K562 (cell line): ENCODE measurements around the gene SURF4. TPM values are rescaled to one million over a fixed set of nuclear protein-coding genes. Genes with fewer than 3 reads are reported as not detected.

Source experiments
- ATAC-seq: fragments of 200-7000 bp; cut with Tn5 transposase; 3 replicates; pipeline ENCODE4 v1.9.1; 2020; ENCODE audit warnings: moderate library complexity
- BruUV-seq: library from RNA; stranded (reverse); fragments of 400-500 nt; replicated peaks from 2 replicates; lab custom pipeline; 2021; lab: Mats Ljungman, UMichigan
- CTCF ChIA-PET: fragments of 300-600 bp; formaldehyde crosslinking; extraction: SDS; loops from one replicate; lab custom pipeline; 2021; ENCODE audit warnings: low intra/inter-chr PET ratio; lab: Yijun Ruan, JAX
- POLR2A ChIA-PET: fragments of 300-600, 350-650 bp; sonication (Branson Sonifier 250); formaldehyde crosslinking; extraction: SDS; loops from one replicate; lab custom pipeline; 2021; ENCODE audit warnings: antibody characterized with exemption, inconsistent platforms; lab: Yijun Ruan, JAX
- DNase-seq, 4 experiments: peaks; one replicate each; pipeline versions ENCODE4 v3.0.0 to v3.0.0-alpha.2; 2011 to 2018; ENCODE audit warnings: low spot score in 3 of 4, mixed read lengths in 3 of 4; ENCODE audit errors: extremely low read depth in 1 of 4
- FAIRE-seq: peaks from 2 replicates; lab custom pipeline; 2011; peaks lifted over from hg19 to GRCh38; lab: Jason Lieb, UNC
- H2AFZ ChIP-seq: 2 replicates; pipeline ENCODE4 v1.6.0; 2011; ENCODE audit warnings: low read depth, low read length, control low read depth, inconsistent platforms
- H3K27ac ChIP-seq: fragments of 200-600 bp; 3 replicates; pipeline ENCODE4 v1.8.0; 2011; ENCODE audit warnings: low read depth, mild to moderate bottlenecking, control low read depth, inconsistent platforms, low read length, moderate library complexity, mixed read lengths; ENCODE audit errors: extremely low read depth
- H3K27me3 ChIP-seq, 2 experiments: fragments of 300-600 bp in 1 of 2; 2 replicates in 1 of 2; 3 replicates in 1 of 2; pipeline versions ENCODE4 v1.6.0 to v1.8.0; 2011; ENCODE audit warnings: inconsistent platforms in 2 of 2, low read length in 2 of 2, mild to moderate bottlenecking in 1 of 2, mixed read lengths in 1 of 2, moderate library complexity in 1 of 2; ENCODE audit not compliant: control insufficient read depth in 2 of 2, insufficient read depth in 2 of 2
- H3K36me3 ChIP-seq: fragments of 300-600 bp; 3 replicates; pipeline ENCODE4 v1.8.0; 2011; ENCODE audit warnings: mild to moderate bottlenecking, low read length, inconsistent platforms; ENCODE audit not compliant: control insufficient read depth, insufficient read depth
- H3K4me1 ChIP-seq, 2 experiments: fragments of 200-600 bp in 1 of 2; replicated peaks in 1 of 2; 2 replicates in 1 of 2; 3 replicates in 1 of 2; pipeline versions ENCODE4 v1.5.1 to v1.8.0; 2011; ENCODE audit warnings: inconsistent platforms in 2 of 2, low read length in 2 of 2, mild to moderate bottlenecking in 1 of 2, mixed read lengths in 1 of 2, moderate library complexity in 1 of 2; ENCODE audit not compliant: control insufficient read depth in 2 of 2, insufficient read depth in 2 of 2
- H3K4me2 ChIP-seq: 2 replicates; pipeline ENCODE4 v1.6.1; 2011; ENCODE audit warnings: low read length, control low read depth, inconsistent platforms, mixed read lengths; ENCODE audit not compliant: insufficient read depth
- H3K4me3 ChIP-seq: fragments of 200-600 bp; sonication (generic), shearing (Covaris generic); 2 replicates; pipeline ENCODE4 v1.5.1; 2016; ENCODE audit warnings: control low read depth, inconsistent platforms
- H3K79me2 ChIP-seq: fragments of 200-600 bp; 3 replicates; pipeline ENCODE4 v1.8.0; 2011; ENCODE audit warnings: low read length, inconsistent platforms; ENCODE audit not compliant: control insufficient read depth, insufficient read depth
- H3K9ac ChIP-seq, 2 experiments: 2 replicates each; pipeline versions ENCODE4 v1.6.0 to v1.6.1; 2011; ENCODE audit warnings: low read depth in 2 of 2, low read length in 2 of 2, control low read depth in 1 of 2, inconsistent platforms in 1 of 2, mild to moderate bottlenecking in 1 of 2, mixed read lengths in 1 of 2; ENCODE audit not compliant: insufficient read depth in 1 of 2
- H3K9me1 ChIP-seq: one replicate; pipeline ENCODE4 v1.6.0; 2011; ENCODE audit warnings: inconsistent platforms, mild to moderate bottlenecking, low read length, moderate library complexity; ENCODE audit not compliant: control insufficient read depth, insufficient read depth
- H3K9me3 ChIP-seq: replicated peaks from 2 replicates; pipeline ENCODE4 v1.5.1; 2011; ENCODE audit warnings: low read depth, low read length, inconsistent platforms; ENCODE audit not compliant: control insufficient read depth, insufficient read depth
- H4K20me1 ChIP-seq: replicated peaks from 2 replicates; pipeline ENCODE4 v1.6.1; 2011; ENCODE audit warnings: low read length, inconsistent platforms, mixed read lengths; ENCODE audit not compliant: control insufficient read depth, insufficient read depth
- CCNT2 ChIP-seq: IDR thresholded peaks from 2 replicates; pipeline ENCODE4 v1.6.1; 2011; ENCODE audit warnings: borderline replicate concordance, low read depth, mild to moderate bottlenecking, moderate library complexity, mixed read lengths, low read length; ENCODE audit not compliant: insufficient read length; ENCODE audit errors: extremely low read depth
- CEBPB ChIP-seq: fragments of 450-650 bp; IDR thresholded peaks from 2 replicates; pipeline ENCODE4 v1.6.1; 2016; ENCODE audit warnings: missing genetic modification characterization, missing compliant biosample characterization
- CEBPG ChIP-seq, 3 experiments: fragments of 200-800 bp in 1 of 3; sonication (Bioruptor generic) in 1 of 3; sonication (generic) in 1 of 3; formaldehyde crosslinking in 1 of 3; IDR thresholded peaks in 2 of 3; conservative IDR thresholded peaks in 1 of 3; 2 replicates each; pipeline versions ENCODE4 v1.6.1 to v1.8.0; 2016 to 2022; ENCODE audit warnings: missing compliant biosample characterization in 2 of 3, missing genetic modification characterization in 2 of 3, mild to moderate bottlenecking in 1 of 3, missing genetic modification reagents in 1 of 3
- CTBP1 ChIP-seq: fragments of 450-650 bp; IDR thresholded peaks from 2 replicates; pipeline ENCODE4 v1.6.1; 2016; ENCODE audit warnings: borderline replicate concordance
- EHMT2 ChIP-seq: fragments of 450-650 bp; IDR thresholded peaks from 2 replicates; pipeline ENCODE4 v1.6.1; 2018; ENCODE audit warnings: antibody characterized with exemption
- MEIS2 ChIP-seq: fragments of 450-650 bp; IDR thresholded peaks from 2 replicates; pipeline ENCODE4 v1.6.1; 2014; ENCODE audit warnings: mild to moderate bottlenecking; ENCODE audit not compliant: partially characterized antibody
- MNT ChIP-seq, 2 experiments: fragments of 450-650 bp; conservative IDR thresholded peaks; 2 replicates each; pipeline ENCODE4 v1.6.1; 2017; ENCODE audit warnings: mild to moderate bottlenecking in 2 of 2, moderate library complexity in 2 of 2
- NCOA6 ChIP-seq: fragments of 450-650 bp; IDR thresholded peaks from 2 replicates; pipeline ENCODE4 v1.6.1; 2017; ENCODE audit warnings: mild to moderate bottlenecking
- NFATC3 ChIP-seq: fragments of 450-650 bp; IDR thresholded peaks from 2 replicates; pipeline ENCODE4 v1.6.1; 2017; ENCODE audit warnings: mild to moderate bottlenecking
- NFXL1 ChIP-seq: fragments of 450-650 bp; formaldehyde crosslinking; IDR thresholded peaks from 2 replicates; pipeline ENCODE4 v1.4.0; 2021; ENCODE audit warnings: mild to moderate bottlenecking
- NR0B1 ChIP-seq: fragments of 450-650 bp; IDR thresholded peaks from one replicate; pipeline ENCODE4 v1.6.1; 2018; ENCODE audit warnings: mild to moderate bottlenecking, moderate library complexity; ENCODE audit not compliant: partially characterized antibody
- PTBP1 ChIP-seq: fragments of 200-400 bp; formaldehyde crosslinking; IDR thresholded peaks from 2 replicates; pipeline ENCODE4 v1.6.1; 2017; ENCODE audit warnings: low read depth, low read length
- RB1 ChIP-seq: fragments of 450-650 bp; IDR thresholded peaks from 2 replicates; pipeline ENCODE4 v1.6.1; 2017; ENCODE audit warnings: low read depth, mild to moderate bottlenecking
- RBFOX2 ChIP-seq: fragments of 200-400 bp; formaldehyde crosslinking; IDR thresholded peaks from 2 replicates; pipeline ENCODE4 v1.6.1; 2017; ENCODE audit warnings: low read depth, mild to moderate bottlenecking, low read length, moderate library complexity
- WGBS: fragments of 100-300 bp; shearing (Covaris generic); methylation state at CpG from one replicate; pipeline ENCODE4 v1.1.6; 2016; ENCODE audit warnings: low coverage, mixed read lengths; ENCODE audit not compliant: insufficient coverage; ENCODE audit errors: missing lambda C conversion rate; 5-methylcytosine and 5-hydroxymethylcytosine counted together
- in situ Hi-C: fragments of 300-500 bp; cut with MboI; formaldehyde crosslinking; loops from 4 replicates; pipeline ENCODE4 v1.15.0; 2018; ENCODE audit warnings: inconsistent platforms, mixed read lengths
- intact Hi-C: fragments of 100-400 bp; cut with micrococcal nuclease; formaldehyde crosslinking; loops from 2 replicates; pipeline ENCODE4 v1.14.2; 2022
- polyA plus RNA-seq, 8 experiments: library from polyadenylated mRNA; depleted of rRNA in 4 of 8; stranded (reverse) in 5 of 8; unstranded in 3 of 8; fragments of >200 nt; fragmentation: Nextera tagmentation in 2 of 8; fragmentation: Illumina TruSeq in 1 of 8; extraction: Ambion mirVana in 2 of 8; extraction: Trizol in 1 of 8; gene quantifications; 2 replicates each; pipeline versions ENCODE4 v1.2.1 to v1.2.3, GENCODE V29; 2011 to 2014; ENCODE audit warnings: inconsistent platforms in 1 of 8, missing spikeins in 1 of 8
- total RNA-seq, 7 experiments: library from RNA; depleted of rRNA in 6 of 7; stranded (reverse); fragments of >200 nt in 6 of 7; fragmentation: Illumina TruSeq in 2 of 7; extraction: Trizol in 2 of 7; gene quantifications; 2 replicates each; pipeline versions ENCODE4 v1.2.1 to v1.2.3, GENCODE V29; 2011 to 2021; ENCODE audit warnings: low replicate concordance in 1 of 7
- TF ChIP-seq, protein P1 (sequence below), 3 experiments: fragments of 200-800 bp in 1 of 3; fragments of 250-450 bp in 1 of 3; fragments of 450-650 bp in 1 of 3; sonication (Bioruptor Pico) in 1 of 3; sonication (Bioruptor generic) in 1 of 3; formaldehyde crosslinking in 1 of 3; IDR thresholded peaks; 2 replicates each; pipeline versions ENCODE4 v1.6.1 to v1.8.0; 2016 to 2022; ENCODE audit warnings: mild to moderate bottlenecking in 2 of 3, missing genetic modification characterization in 2 of 3, missing compliant biosample characterization in 1 of 3, moderate library complexity in 1 of 3

The SURF4 gene
- total and polyA plus RNA-seq, 9 of the 15 experiments (the other 6 are each of a cell fraction or from before 2014, with no cell fraction given): 8.4 to 176 (median 130) TPM

DNA sequence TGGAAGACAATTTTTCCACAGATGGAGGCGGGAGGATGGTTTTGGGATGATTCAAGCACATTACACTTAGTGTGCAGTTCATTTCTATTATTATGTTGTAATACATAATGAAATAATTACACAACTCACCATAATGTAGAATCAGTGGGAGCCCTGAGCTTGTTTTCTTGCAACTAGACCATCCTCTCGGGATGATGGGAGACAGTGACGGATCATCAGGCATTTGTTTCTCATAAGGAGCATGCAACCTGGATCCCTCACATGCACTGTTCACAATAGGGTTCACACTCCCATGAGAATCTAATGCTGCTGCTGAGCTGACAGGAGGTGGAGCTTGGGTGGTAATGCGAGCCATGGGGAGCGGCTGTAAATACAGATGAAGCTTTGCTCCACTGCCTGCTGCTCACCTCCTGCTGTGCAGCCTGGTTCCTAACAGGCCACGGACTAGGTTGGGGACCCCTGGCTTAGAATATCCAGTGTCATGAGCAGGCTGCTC, 1.9 kb upstream of the SURF4 start:
- Histone ChIP-seq H3K9me1 (no peaks in the 10 kb centered on the region), H4K20me1 (peaks cover 10% of the 10 kb centered on the region), H3K27ac (no peak overlapping the region), H3K4me1 (peaks cover 22 to 35% of the 10 kb centered on the region in 2 experiments; a peak in 4 of 5 replicates), H3K9ac (no peak overlapping the region; a peak in 1 of 4 replicates), H3K4me3 (no peak overlapping the region), H3K79me2 (peaks cover 39% of the 10 kb centered on the region), H2AFZ (no peak overlapping the region), H3K4me2 (peak overlapping the region; percentile 23; the same call in 1 of the 2 replicates), H3K9me3 (no peaks in the 10 kb centered on the region), H3K36me3 (peaks cover 14% of the 10 kb centered on the region), H3K27me3 (no peaks in the 10 kb centered on the region; a peak in 1 of 5 replicates)
- intact Hi-C loops (no loop called here), in situ Hi-C loops (no loop called here)
- 30% methylated on average over 6 of the region's 6 CpGs for WGBS
- no peak for ATAC-seq
- ChIA-PET POLR2A (interaction anchor here (0.6 to 8.3 kb wide), 8 partner anchors 9 to 83 kb away, joined by 3 to 81 read pairs (median 6); no protein-coding TSS in a partner anchor), CTCF (interaction anchor here (0.7 kb wide), 1 partner anchor 109 kb away, joined by 3 read pairs; no protein-coding TSS in a partner anchor)
- no TSS peak for BruUV-seq
- FAIRE-seq: peak; percentile 84
- peak in 1 of 4 experiments; percentile 70 for DNase-seq
- TF ChIP-seq NFXL1 (CRISPR knock-in tag) (no peak), MNT (conservative IDR thresholded peaks at IDR 0.05) (0 out of 4 replicates have a peak, but pooled peaks of 1 of the 2 experiments have one; percentile 17), CEBPB (tag) (peak; percentile 74), CCNT2 (no peak), EHMT2 (no peak), PTBP1 (no peak), MEIS2 (peak; percentile 7), RBFOX2 (no peak), CTBP1 (no peak), CEBPG (CRISPR knock-in tag; IDR thresholded peaks at IDR 0.05) (no peak), CEBPG (tag; conservative IDR thresholded peaks at IDR 0.05 in 1 of 2, IDR thresholded peaks at IDR 0.05 in 1 of 2) (0 out of 4 replicates have a peak, but pooled peaks have one; percentile 19 to 31), NFATC3 (no peak), NCOA6 (no peak), RB1 (no peak), NR0B1 (no peak)
- TF ChIP-seq, protein P1, sequence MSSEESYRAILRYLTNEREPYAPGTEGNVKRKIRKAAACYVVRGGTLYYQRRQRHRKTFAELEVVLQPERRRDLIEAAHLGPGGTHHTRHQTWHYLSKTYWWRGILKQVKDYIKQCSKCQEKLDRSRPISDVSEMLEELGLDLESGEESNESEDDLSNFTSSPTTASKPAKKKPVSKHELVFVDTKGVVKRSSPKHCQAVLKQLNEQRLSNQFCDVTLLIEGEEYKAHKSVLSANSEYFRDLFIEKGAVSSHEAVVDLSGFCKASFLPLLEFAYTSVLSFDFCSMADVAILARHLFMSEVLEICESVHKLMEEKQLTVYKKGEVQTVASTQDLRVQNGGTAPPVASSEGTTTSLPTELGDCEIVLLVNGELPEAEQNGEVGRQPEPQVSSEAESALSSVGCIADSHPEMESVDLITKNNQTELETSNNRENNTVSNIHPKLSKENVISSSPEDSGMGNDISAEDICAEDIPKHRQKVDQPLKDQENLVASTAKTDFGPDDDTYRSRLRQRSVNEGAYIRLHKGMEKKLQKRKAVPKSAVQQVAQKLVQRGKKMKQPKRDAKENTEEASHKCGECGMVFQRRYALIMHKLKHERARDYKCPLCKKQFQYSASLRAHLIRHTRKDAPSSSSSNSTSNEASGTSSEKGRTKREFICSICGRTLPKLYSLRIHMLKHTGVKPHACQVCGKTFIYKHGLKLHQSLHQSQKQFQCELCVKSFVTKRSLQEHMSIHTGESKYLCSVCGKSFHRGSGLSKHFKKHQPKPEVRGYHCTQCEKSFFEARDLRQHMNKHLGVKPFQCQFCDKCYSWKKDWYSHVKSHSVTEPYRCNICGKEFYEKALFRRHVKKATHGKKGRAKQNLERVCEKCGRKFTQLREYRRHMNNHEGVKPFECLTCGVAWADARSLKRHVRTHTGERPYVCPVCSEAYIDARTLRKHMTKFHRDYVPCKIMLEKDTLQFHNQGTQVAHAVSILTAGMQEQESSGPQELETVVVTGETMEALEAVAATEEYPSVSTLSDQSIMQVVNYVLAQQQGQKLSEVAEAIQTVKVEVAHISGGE (CRISPR knock-in tag; IDR thresholded peaks at IDR 0.05): no peak
